ENCODE measurements around the gene NT5C2.

Gene NT5C2

DNA sequence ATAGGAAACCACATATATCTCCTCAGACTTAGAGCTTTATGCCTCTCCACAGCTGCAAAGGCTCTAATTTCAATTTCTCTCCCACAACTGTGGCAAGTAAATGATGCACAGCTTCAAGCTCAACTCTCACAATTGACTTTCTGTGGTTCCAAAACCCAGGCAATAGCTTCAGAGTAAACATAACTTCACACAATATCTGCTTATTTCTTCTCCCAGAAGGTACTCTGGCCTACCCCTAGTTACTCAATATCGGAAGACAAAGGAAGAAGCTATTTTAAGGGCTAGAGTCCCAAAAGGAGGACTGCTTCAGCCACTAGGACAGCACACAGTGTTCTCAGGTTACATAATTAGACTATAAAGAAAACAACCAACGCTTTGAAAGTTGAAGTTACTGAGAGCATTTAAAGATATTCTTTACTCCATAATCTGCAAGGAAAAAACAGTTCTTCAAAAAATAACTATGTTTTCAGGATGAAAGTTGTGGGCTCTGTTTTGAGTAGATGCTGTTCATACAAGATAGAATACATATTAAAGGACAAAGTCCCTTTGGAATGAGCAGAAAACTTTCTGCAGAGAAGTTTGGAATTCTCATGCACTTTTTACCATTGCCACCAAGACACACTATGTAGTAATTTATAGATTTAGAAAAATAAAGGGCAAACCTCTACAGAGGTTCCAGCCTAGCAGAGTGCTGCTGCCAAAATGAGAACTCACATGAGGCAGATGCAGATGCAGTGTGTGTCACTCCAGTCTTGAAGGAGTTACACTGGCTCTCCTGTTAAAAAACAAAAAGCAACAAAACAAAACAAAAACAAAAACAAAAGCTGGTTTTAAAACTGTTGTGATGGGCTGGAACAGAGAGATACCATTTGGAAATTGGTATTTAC lies 81.8 kb downstream of the NT5C2 start:
- Histone ChIP-seq H3K36me3 (ENCODE audit: control insufficient read depth, insufficient read depth, low read length) (no peaks in the 10 kb centered on the region), H3K27me3 (ENCODE audit: control insufficient read depth, insufficient read depth, low read length) (no peaks in the 10 kb centered on the region), H3K9me3 (ENCODE audit: control insufficient read depth, insufficient read depth, low read length) (no peaks in the 10 kb centered on the region), H3K4me3 (ENCODE audit: low read length) (no peak overlapping the region), H3K27ac (ENCODE audit: low read length) (no peak overlapping the region), H3K4me1 (ENCODE audit: control insufficient read depth, insufficient read depth, low read length) (no peaks in the 10 kb centered on the region)
- DNase-seq (ENCODE audit: low read depth, low spot score): no peak
- no CpG with 5 or more reads among the region's 2 CpGs for WGBS (ENCODE audit: insufficient coverage, insufficient read length)

DNA sequence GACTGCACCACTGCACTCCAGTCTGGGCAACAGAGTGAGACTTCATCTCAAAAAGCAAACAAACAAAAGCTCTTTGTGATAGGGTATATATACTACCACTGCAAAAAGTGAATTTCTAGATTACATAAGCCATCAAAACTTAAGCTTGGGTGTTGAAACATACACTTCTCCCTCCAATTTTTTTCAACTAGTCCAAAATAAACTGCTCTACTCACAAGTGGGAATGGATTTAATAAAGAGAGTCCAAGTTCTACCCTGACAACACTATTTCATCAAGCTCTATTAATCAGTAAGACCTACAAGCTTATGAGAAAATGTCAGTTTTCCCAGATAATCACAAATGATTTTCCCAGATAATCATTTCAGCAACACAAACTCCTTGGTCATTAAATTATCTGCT lies 82.7 kb downstream of the NT5C2 start:
- no peaks in the 10 kb centered on the region for H3K36me3 ChIP-seq (ENCODE audit: control insufficient read depth, insufficient read depth, low read length)
- H3K27me3 ChIP-seq (ENCODE audit: control insufficient read depth, insufficient read depth, low read length): no peaks in the 10 kb centered on the region
- no peak for DNase-seq (ENCODE audit: low read depth, low spot score)
- no peak overlapping the region for H3K4me3 ChIP-seq (ENCODE audit: low read length)
- H3K27ac ChIP-seq (ENCODE audit: low read length): no peak overlapping the region
- no peaks in the 10 kb centered on the region for H3K4me1 ChIP-seq (ENCODE audit: control insufficient read depth, insufficient read depth, low read length)
- no peaks in the 10 kb centered on the region for H3K9me3 ChIP-seq (ENCODE audit: control insufficient read depth, insufficient read depth, low read length)

DNA sequence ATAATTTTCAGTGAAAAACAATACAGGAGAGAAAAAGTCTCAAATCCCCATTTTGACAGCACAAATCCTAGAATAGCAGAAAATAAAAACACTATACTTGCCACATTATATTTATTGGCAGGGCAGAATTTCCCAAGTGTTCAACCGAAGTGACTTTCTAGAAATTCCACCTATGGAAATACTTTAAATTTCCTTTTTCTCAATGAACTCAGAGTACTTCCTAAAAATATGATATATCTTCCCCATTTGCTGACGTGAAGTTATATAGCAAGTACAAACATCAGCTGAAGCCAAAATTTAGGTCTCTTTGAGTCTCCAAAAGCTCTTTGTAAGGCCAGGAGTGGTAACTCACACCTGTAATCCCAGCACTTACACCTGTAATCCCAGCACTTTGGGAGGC lies 83.3 kb downstream of the NT5C2 start:
- H3K36me3 ChIP-seq (ENCODE audit: control insufficient read depth, insufficient read depth, low read length): no peaks in the 10 kb centered on the region
- no peaks in the 10 kb centered on the region for H3K4me1 ChIP-seq (ENCODE audit: control insufficient read depth, insufficient read depth, low read length)
- no peak overlapping the region for H3K4me3 ChIP-seq (ENCODE audit: low read length)
- H3K9me3 ChIP-seq (ENCODE audit: control insufficient read depth, insufficient read depth, low read length): no peaks in the 10 kb centered on the region
- no CpG with 5 or more reads among the region's 2 CpGs for WGBS (ENCODE audit: insufficient coverage, insufficient read length)
- no peak for DNase-seq (ENCODE audit: low read depth, low spot score)
- H3K27ac ChIP-seq (ENCODE audit: low read length): no peak overlapping the region
- H3K27me3 ChIP-seq (ENCODE audit: control insufficient read depth, insufficient read depth, low read length): no peaks in the 10 kb centered on the region

DNA sequence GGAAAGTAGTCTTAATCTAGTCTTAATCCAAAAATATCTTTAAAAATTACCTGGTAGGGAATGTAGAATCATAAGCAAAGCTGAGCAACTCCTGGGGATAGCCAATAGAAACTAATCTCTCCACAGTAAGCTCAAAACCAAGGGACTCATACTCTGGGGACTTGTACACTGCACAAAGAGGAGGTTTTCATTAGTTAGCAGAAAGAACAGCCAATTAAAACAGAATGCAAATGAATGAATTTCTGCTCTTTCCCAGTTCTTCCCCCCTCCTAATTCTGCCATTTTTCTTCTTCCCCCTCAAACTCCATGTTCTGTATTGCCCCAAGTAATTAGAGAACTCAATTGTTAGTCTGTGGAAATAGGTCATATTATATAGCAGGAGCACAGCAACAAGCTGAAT lies 86.5 kb downstream of the NT5C2 start:
- Histone ChIP-seq H3K4me3 (ENCODE audit: low read length) (no peak overlapping the region), H3K9me3 (ENCODE audit: control insufficient read depth, insufficient read depth, low read length) (no peaks in the 10 kb centered on the region), H3K4me1 (ENCODE audit: control insufficient read depth, insufficient read depth, low read length) (no peaks in the 10 kb centered on the region), H3K36me3 (ENCODE audit: control insufficient read depth, insufficient read depth, low read length) (no peaks in the 10 kb centered on the region), H3K27ac (ENCODE audit: low read length) (no peak overlapping the region), H3K27me3 (ENCODE audit: control insufficient read depth, insufficient read depth, low read length) (no peaks in the 10 kb centered on the region)
- DNase-seq (ENCODE audit: low read depth, low spot score): no peak

DNA sequence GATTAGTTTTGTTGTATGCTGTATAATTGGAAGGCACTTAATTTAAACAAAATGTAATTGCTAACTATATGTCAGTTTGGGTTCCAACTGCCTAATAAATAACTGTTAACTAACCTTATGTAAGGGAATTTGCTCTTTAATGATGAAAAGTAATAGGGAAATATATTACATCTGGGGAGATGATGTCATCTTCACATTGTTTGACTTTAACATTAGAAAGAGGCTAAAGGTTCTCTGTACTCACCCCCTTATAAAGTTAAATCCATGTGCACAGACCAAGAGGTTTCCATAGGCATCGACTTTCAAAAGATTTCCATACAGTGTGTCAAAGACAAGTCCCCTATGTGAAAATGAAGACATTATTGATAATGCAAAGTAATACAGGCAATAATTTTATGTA lies 87.6 kb downstream of the NT5C2 start:
- Histone ChIP-seq H3K27ac (ENCODE audit: low read length) (no peak overlapping the region), H3K4me1 (ENCODE audit: control insufficient read depth, insufficient read depth, low read length) (no peaks in the 10 kb centered on the region), H3K36me3 (ENCODE audit: control insufficient read depth, insufficient read depth, low read length) (no peaks in the 10 kb centered on the region; the same call in 1 of the 2 replicates), H3K27me3 (ENCODE audit: control insufficient read depth, insufficient read depth, low read length) (no peaks in the 10 kb centered on the region), H3K9me3 (ENCODE audit: control insufficient read depth, insufficient read depth, low read length) (no peaks in the 10 kb centered on the region), H3K4me3 (ENCODE audit: low read length) (no peak overlapping the region)
- WGBS (ENCODE audit: insufficient coverage, insufficient read length): no CpG with 5 or more reads among the region's 1 CpG
- no peak for DNase-seq (ENCODE audit: low read depth, low spot score)

DNA sequence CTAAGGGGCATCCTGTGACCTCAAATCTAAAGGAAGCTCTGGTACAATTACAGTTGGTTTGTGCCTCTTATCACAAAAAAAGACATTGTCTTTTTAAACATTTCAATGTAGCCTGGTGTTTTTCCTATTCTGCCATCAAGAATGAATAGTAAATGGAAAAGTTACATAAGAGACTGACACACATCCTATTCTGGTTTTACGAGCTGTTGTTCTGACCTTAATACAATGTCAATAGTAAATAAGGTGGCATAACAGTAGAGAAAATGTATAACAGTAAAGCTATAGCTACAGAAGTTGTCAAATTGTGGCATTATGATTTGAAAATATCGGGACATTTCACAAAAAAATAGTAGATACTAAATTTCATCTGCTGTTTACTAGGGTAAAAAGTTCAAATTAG lies 88.4 kb downstream of the NT5C2 start:
- no CpG with 5 or more reads among the region's 2 CpGs for WGBS (ENCODE audit: insufficient coverage, insufficient read length)
- DNase-seq (ENCODE audit: low read depth, low spot score): no peak
- H3K36me3 ChIP-seq (ENCODE audit: control insufficient read depth, insufficient read depth, low read length): no peaks in the 10 kb centered on the region; the same call in 1 of the 2 replicates
- H3K4me1 ChIP-seq (ENCODE audit: control insufficient read depth, insufficient read depth, low read length): no peaks in the 10 kb centered on the region
- H3K4me3 ChIP-seq (ENCODE audit: low read length): no peak overlapping the region
- H3K27me3 ChIP-seq (ENCODE audit: control insufficient read depth, insufficient read depth, low read length): no peaks in the 10 kb centered on the region
- no peaks in the 10 kb centered on the region for H3K9me3 ChIP-seq (ENCODE audit: control insufficient read depth, insufficient read depth, low read length)
- H3K27ac ChIP-seq (ENCODE audit: low read length): no peak overlapping the region

DNA sequence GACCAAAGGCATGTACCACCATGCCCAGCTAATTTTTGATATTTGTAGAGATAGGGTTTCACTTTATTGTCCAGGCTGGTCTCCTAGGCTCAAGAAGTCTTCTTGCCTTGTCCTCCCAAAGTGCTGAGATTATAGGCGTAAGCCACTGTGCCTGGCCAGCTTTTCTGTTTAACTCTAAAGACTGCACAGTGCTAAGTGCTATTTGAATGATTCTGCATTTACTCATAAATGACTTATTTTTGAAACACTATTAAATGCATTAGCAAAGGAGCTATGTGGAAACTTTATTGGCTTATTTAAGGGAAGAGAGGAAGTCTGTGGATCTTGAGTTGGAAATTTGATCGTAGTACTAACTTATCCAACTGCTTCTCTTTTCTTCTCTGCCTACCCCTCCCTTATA lies 89.1 kb downstream of the NT5C2 start:
- Histone ChIP-seq H3K27me3 (ENCODE audit: control insufficient read depth, insufficient read depth, low read length) (no peaks in the 10 kb centered on the region), H3K36me3 (ENCODE audit: control insufficient read depth, insufficient read depth, low read length) (peaks cover under 1% of the 10 kb centered on the region; the same call in 1 of the 2 replicates), H3K9me3 (ENCODE audit: control insufficient read depth, insufficient read depth, low read length) (no peaks in the 10 kb centered on the region), H3K27ac (ENCODE audit: low read length) (no peak overlapping the region), H3K4me3 (ENCODE audit: low read length) (no peak overlapping the region), H3K4me1 (ENCODE audit: control insufficient read depth, insufficient read depth, low read length) (no peaks in the 10 kb centered on the region)
- no peak for DNase-seq (ENCODE audit: low read depth, low spot score)
- WGBS (ENCODE audit: insufficient coverage, insufficient read length): no CpG with 5 or more reads among the region's 2 CpGs

DNA sequence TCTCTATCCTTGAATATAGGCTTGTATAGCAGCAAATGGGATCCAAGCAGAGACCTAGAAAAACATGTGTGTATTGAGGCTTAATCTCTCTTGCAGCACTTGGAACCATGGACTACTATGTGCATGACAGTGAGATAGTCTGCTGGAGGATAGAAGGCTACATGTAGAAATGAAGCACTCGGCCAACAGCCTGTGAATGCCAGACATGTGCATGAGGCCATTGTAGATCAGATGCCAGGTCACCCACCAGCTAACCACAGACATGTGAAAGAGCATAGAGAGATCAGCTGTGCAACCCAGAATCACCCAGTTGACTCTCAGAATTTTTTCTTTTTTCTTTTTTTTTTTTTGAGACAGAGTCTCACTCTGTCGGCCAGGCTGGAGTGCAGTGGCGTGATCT lies 90.9 kb downstream of the NT5C2 start:
- WGBS (ENCODE audit: insufficient coverage, insufficient read length): no CpG with 5 or more reads among the region's 3 CpGs
- DNase-seq (ENCODE audit: low read depth, low spot score): no peak
- H3K36me3 ChIP-seq (ENCODE audit: control insufficient read depth, insufficient read depth, low read length): peaks cover 2% of the 10 kb centered on the region; the same call in 1 of the 2 replicates
- H3K27ac ChIP-seq (ENCODE audit: low read length): no peak overlapping the region
- H3K4me3 ChIP-seq (ENCODE audit: low read length): no peak overlapping the region
- no peaks in the 10 kb centered on the region for H3K4me1 ChIP-seq (ENCODE audit: control insufficient read depth, insufficient read depth, low read length)
- no peaks in the 10 kb centered on the region for H3K9me3 ChIP-seq (ENCODE audit: control insufficient read depth, insufficient read depth, low read length)
- no peaks in the 10 kb centered on the region for H3K27me3 ChIP-seq (ENCODE audit: control insufficient read depth, insufficient read depth, low read length)

DNA sequence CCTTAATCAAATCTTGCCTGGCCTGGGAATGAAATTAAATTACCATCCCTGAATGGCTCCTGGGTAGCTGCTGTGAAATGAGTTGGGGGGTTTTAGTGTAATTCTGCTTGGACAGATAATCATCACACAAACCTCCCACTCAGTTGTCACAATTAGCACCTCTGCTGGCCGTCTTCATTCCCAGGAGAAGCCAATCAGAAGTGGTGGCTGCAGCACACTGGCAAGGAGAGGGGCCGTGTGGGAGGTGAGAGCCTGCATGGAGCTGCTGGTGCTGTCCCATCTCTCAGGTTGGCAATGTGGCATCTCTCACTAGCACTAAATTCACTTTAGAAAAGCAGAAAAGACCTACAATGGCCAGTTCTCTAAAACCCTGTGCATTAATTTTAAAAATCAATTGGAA lies 92.5 kb downstream of the NT5C2 start:
- H3K27ac ChIP-seq (ENCODE audit: low read length): no peak overlapping the region
- no CpG with 5 or more reads among the region's 2 CpGs for whole genome bisulfite sequencing (ENCODE audit: insufficient coverage, insufficient read length)
- H3K36me3 ChIP-seq (ENCODE audit: control insufficient read depth, insufficient read depth, low read length): peaks cover 2% of the 10 kb centered on the region; the same call in 1 of the 2 replicates

DNA sequence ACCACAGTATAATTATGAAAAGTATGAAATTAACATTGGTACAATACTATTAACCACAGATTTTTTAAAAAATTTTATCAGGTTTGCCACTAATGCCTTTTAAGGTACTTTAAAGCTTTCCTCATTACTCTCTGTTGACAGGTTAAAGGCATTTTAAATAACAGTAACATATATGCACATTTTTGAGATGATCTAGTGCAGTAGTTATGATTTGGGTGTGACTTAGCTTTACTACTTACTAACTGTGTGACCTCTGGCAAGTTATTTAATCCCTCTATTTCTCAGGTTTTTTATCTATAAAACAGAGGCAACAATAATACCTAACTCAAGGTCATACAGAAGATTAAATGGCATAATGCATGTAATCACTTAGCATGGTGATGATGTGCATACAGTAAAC lies 94.8 kb downstream of the NT5C2 start:
- no peaks in the 10 kb centered on the region for H3K4me1 ChIP-seq (ENCODE audit: control insufficient read depth, insufficient read depth, low read length)
- DNase-seq (ENCODE audit: low read depth, low spot score): no peak
- no peaks in the 10 kb centered on the region for H3K9me3 ChIP-seq (ENCODE audit: control insufficient read depth, insufficient read depth, low read length)
- H3K4me3 ChIP-seq (ENCODE audit: low read length): no peak overlapping the region
- no peaks in the 10 kb centered on the region for H3K27me3 ChIP-seq (ENCODE audit: control insufficient read depth, insufficient read depth, low read length)
- H3K27ac ChIP-seq (ENCODE audit: low read length): no peak overlapping the region
- peaks cover 6% of the 10 kb centered on the region; the same call in 1 of the 2 replicates for H3K36me3 ChIP-seq (ENCODE audit: control insufficient read depth, insufficient read depth, low read length)

More for the DNA sequence above, 92.5 kb downstream of the NT5C2 start:
- no peak for DNase-seq (ENCODE audit: low read depth, low spot score)
- Histone ChIP-seq H3K4me1 (ENCODE audit: control insufficient read depth, insufficient read depth, low read length) (no peaks in the 10 kb centered on the region), H3K27me3 (ENCODE audit: control insufficient read depth, insufficient read depth, low read length) (no peaks in the 10 kb centered on the region), H3K4me3 (ENCODE audit: low read length) (no peak overlapping the region), H3K9me3 (ENCODE audit: control insufficient read depth, insufficient read depth, low read length) (no peaks in the 10 kb centered on the region)

DNA sequence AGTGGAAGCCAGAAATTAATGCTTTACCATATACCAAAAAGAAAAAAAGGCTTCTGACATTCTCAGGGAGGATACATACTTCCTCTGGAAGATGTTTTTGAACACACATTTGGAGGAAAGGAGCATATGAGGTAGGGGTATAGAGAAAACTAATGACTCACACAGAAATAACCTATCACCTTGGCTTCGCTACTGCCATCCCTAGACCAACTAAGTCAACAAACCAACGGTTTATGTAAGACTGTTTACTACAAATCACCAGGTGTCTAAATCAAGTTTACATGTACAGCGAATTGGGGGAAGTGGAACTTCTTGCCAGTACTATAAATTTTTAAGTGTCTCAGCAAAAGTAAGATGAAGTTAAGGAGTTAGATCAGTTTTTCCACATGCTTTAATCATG lies 96.9 kb downstream of the NT5C2 start:
- peaks cover 14% of the 10 kb centered on the region; the same call in 1 of the 2 replicates for H3K36me3 ChIP-seq (ENCODE audit: control insufficient read depth, insufficient read depth, low read length)
- H3K9me3 ChIP-seq (ENCODE audit: control insufficient read depth, insufficient read depth, low read length): no peaks in the 10 kb centered on the region
- no peaks in the 10 kb centered on the region for H3K27me3 ChIP-seq (ENCODE audit: control insufficient read depth, insufficient read depth, low read length)
- DNase-seq (ENCODE audit: low read depth, low spot score): no peak
- H3K27ac ChIP-seq (ENCODE audit: low read length): no peak overlapping the region
- WGBS (ENCODE audit: insufficient coverage, insufficient read length): no CpG with 5 or more reads among the region's 3 CpGs
- H3K4me3 ChIP-seq (ENCODE audit: low read length): no peak overlapping the region
- H3K4me1 ChIP-seq (ENCODE audit: control insufficient read depth, insufficient read depth, low read length): no peaks in the 10 kb centered on the region

Data from iPS DF 6.9 (cell line).